IMR-90 (cell line): ENCODE results near the gene PLXND1. TPM values are rescaled to one million over a fixed set of nuclear protein-coding genes. Genes with fewer than 3 reads are reported as not detected.

Experiments
- ATAC-seq: fragments of 200-7000 bp; cut with Tn5 transposase; 2 replicates; pipeline ENCODE4 v1.9.1; 2020; ENCODE audit warnings: low read depth, mild to moderate bottlenecking, moderate library complexity
- BruUV-seq: library from RNA; stranded (reverse); fragments of 400-500 nt; replicated peaks from 2 replicates; lab custom pipeline; 2021; lab: Mats Ljungman, UMichigan
- CTCF ChIA-PET: fragments of 300-600 bp; formaldehyde crosslinking; extraction: SDS; loops from one replicate; lab custom pipeline; 2021; ENCODE audit warnings: antibody characterized with exemption; lab: Yijun Ruan, JAX
- POLR2A ChIA-PET: fragments of 300-600 bp; sonication (Branson Sonifier 250); formaldehyde crosslinking; loops from one replicate; lab custom pipeline; 2022; ENCODE audit warnings: antibody characterized with exemption; ENCODE audit not compliant: unreplicated experiment; lab: Charles Lee
- DNase-seq: peaks from one replicate; pipeline ENCODE4 v3.0.0; 2013
- H2AFZ ChIP-seq: replicated peaks from 2 replicates; pipeline ENCODE3; 2013; ENCODE audit warnings: low read length, mild to moderate bottlenecking; ENCODE audit not compliant: poor library complexity
- H2AK5ac ChIP-seq: 2 replicates; pipeline ENCODE4 v1.6.1; 2013; ENCODE audit warnings: low read depth, low read length, inconsistent platforms
- H2AK9ac ChIP-seq: replicated peaks from 2 replicates; pipeline ENCODE3; 2013; ENCODE audit warnings: mild to moderate bottlenecking, low read depth, low read length, moderate library complexity; ENCODE audit not compliant: poor library complexity
- H2BK120ac ChIP-seq: 2 replicates; pipeline ENCODE4 v1.6.1; 2013; ENCODE audit warnings: low read depth, low read length, inconsistent platforms
- H2BK15ac ChIP-seq: 3 replicates; pipeline ENCODE4 v1.6.1; 2013; ENCODE audit warnings: low read depth, low read length, inconsistent platforms
- H2BK20ac ChIP-seq: 2 replicates; pipeline ENCODE4 v1.6.1; 2013; ENCODE audit warnings: low read depth, mild to moderate bottlenecking, inconsistent platforms, low read length, moderate library complexity
- H2BK5ac ChIP-seq: 2 replicates; pipeline ENCODE4 v1.6.1; 2013; ENCODE audit warnings: mild to moderate bottlenecking, low read depth, low read length, inconsistent platforms; ENCODE audit not compliant: poor library complexity, severe bottlenecking
- H3K14ac ChIP-seq: replicated peaks from 2 replicates; pipeline ENCODE4 v1.6.1; 2013; ENCODE audit warnings: low read depth, low read length, inconsistent platforms
- H3K18ac ChIP-seq: 2 replicates; pipeline ENCODE4 v1.6.1; 2013; ENCODE audit warnings: low read depth, low read length, control low read depth
- H3K23ac ChIP-seq: 2 replicates; pipeline ENCODE4 v1.6.1; 2013; ENCODE audit warnings: low read depth, low read length, inconsistent platforms
- H3K27ac ChIP-seq: 2 replicates; pipeline ENCODE4 v1.5.1; 2013; ENCODE audit warnings: mild to moderate bottlenecking, control low read depth, low read length; ENCODE audit not compliant: insufficient read depth
- H3K27me3 ChIP-seq: 2 replicates; pipeline ENCODE4 v1.6.1; 2013; ENCODE audit warnings: low read length; ENCODE audit not compliant: control insufficient read depth, insufficient read depth
- H3K36me3 ChIP-seq: 2 replicates; pipeline ENCODE4 v1.6.1; 2013; ENCODE audit warnings: low read length, mixed read lengths; ENCODE audit not compliant: control insufficient read depth, insufficient read depth
- H3K4ac ChIP-seq: 2 replicates; pipeline ENCODE4 v1.6.1; 2013; ENCODE audit warnings: low read depth, low read length, inconsistent platforms
- H3K4me1 ChIP-seq: 2 replicates; pipeline ENCODE4 v1.6.1; 2013; ENCODE audit warnings: low read length, mixed read lengths; ENCODE audit not compliant: control insufficient read depth, insufficient read depth
- H3K4me2 ChIP-seq: 2 replicates; pipeline ENCODE4 v1.6.1; 2013; ENCODE audit warnings: low read depth, mild to moderate bottlenecking, control low read depth, low read length, moderate library complexity
- H3K4me3 ChIP-seq: 2 replicates; pipeline ENCODE4 v1.5.1; 2013; ENCODE audit warnings: low read depth, mild to moderate bottlenecking, control low read depth, low read length, moderate library complexity; ENCODE audit not compliant: insufficient read depth
- H3K56ac ChIP-seq: 2 replicates; pipeline ENCODE4 v1.6.1; 2013; ENCODE audit warnings: low read length, inconsistent platforms; ENCODE audit not compliant: insufficient read depth; ENCODE audit errors: extremely low read depth
- H3K79me1 ChIP-seq, 2 experiments: 2 replicates each; pipeline ENCODE4 v1.6.1; 2013; ENCODE audit warnings: low read length in 2 of 2, inconsistent platforms in 1 of 2, low read depth in 1 of 2
- H3K9ac ChIP-seq: 2 replicates; pipeline ENCODE4 v1.6.1; 2013; ENCODE audit warnings: low read depth, low read length, control low read depth
- H3K9me1 ChIP-seq: 2 replicates; pipeline ENCODE4 v1.6.1; 2013; ENCODE audit warnings: low read length, inconsistent platforms; ENCODE audit not compliant: insufficient read depth
- H3K9me3 ChIP-seq: 2 replicates; pipeline ENCODE4 v1.6.1; 2013; ENCODE audit warnings: low read length; ENCODE audit not compliant: control insufficient read depth, insufficient read depth
- H4K20me1 ChIP-seq: 2 replicates; pipeline ENCODE4 v1.6.1; 2013; ENCODE audit warnings: low read length, inconsistent platforms; ENCODE audit not compliant: insufficient read depth
- H4K5ac ChIP-seq: 2 replicates; pipeline ENCODE4 v1.6.1; 2013; ENCODE audit warnings: mild to moderate bottlenecking, low read depth, low read length, control low read depth
- H4K8ac ChIP-seq, 2 experiments: 2 replicates each; pipeline ENCODE4 v1.6.1; 2013; ENCODE audit warnings: low read depth in 2 of 2, low read length in 2 of 2, control low read depth in 1 of 2, inconsistent platforms in 1 of 2
- H4K91ac ChIP-seq: 2 replicates; pipeline ENCODE4 v1.6.1; 2013; ENCODE audit warnings: low read depth, low read length, inconsistent platforms; ENCODE audit not compliant: insufficient read depth
- BHLHE40 ChIP-seq: fragments of 150-350 bp; IDR thresholded peaks from 2 replicates; pipeline ENCODE4 v1.6.1; 2016; ENCODE audit warnings: mild to moderate bottlenecking, low read depth, low read length
- CHD1 ChIP-seq: IDR thresholded peaks from 2 replicates; pipeline ENCODE4 v1.6.1; 2012; ENCODE audit warnings: low read depth, low read length, improper control_type of control experiment
- ELK1 ChIP-seq: fragments of 150-350 bp; IDR thresholded peaks from 2 replicates; pipeline ENCODE4 v1.6.1; 2016; ENCODE audit warnings: low read depth, mild to moderate bottlenecking, low read length, moderate library complexity, borderline replicate concordance
- FOS ChIP-seq: fragments of 150-350 bp; IDR thresholded peaks from 2 replicates; pipeline ENCODE4 v1.6.1; 2016; ENCODE audit warnings: low read depth, low read length
- MAFK ChIP-seq: IDR thresholded peaks from 2 replicates; pipeline ENCODE4 v1.6.1; 2012; ENCODE audit warnings: low read depth, low read length, improper control_type of control experiment
- MAZ ChIP-seq: IDR thresholded peaks from 2 replicates; pipeline ENCODE4 v1.6.1; 2012; ENCODE audit warnings: low read depth, mild to moderate bottlenecking, low read length, improper control_type of control experiment, moderate library complexity, borderline replicate concordance
- MXI1 ChIP-seq: IDR thresholded peaks from 2 replicates; pipeline ENCODE4 v1.6.1; 2012; ENCODE audit warnings: low read depth, mild to moderate bottlenecking, low read length, moderate library complexity, borderline replicate concordance
- NFE2L2 ChIP-seq: fragments of 150-350 bp; IDR thresholded peaks from 2 replicates; pipeline ENCODE4 v1.6.1; 2016; ENCODE audit warnings: low read depth, mild to moderate bottlenecking, low read length
- POLR2A ChIP-seq: IDR thresholded peaks from 2 replicates; pipeline ENCODE4 v1.6.1; 2012; ENCODE audit warnings: mild to moderate bottlenecking, low read depth, low read length
- RCOR1 ChIP-seq: IDR thresholded peaks from 2 replicates; pipeline ENCODE4 v1.6.1; 2012; ENCODE audit warnings: mild to moderate bottlenecking, low read length, improper control_type of control experiment; ENCODE audit not compliant: insufficient replicate concordance
- RFX5 ChIP-seq: IDR thresholded peaks from 2 replicates; pipeline ENCODE4 v1.8.0; 2012; ENCODE audit warnings: low read depth, mild to moderate bottlenecking, low read length, moderate library complexity
- SMC3 ChIP-seq: fragments of 150-350 bp; IDR thresholded peaks from 2 replicates; pipeline ENCODE4 v1.6.1; 2016; ENCODE audit warnings: low read depth, mild to moderate bottlenecking, antibody characterized with exemption, low read length, moderate library complexity
- WGBS, 2 experiments: methylation state at CpG; one replicate each; pipeline versions ENCODE4 v1.1.5 to v1.1.7; 2013; ENCODE audit warnings: missing lambda C conversion rate in 2 of 2; ENCODE audit not compliant: insufficient read length in 1 of 2; ENCODE audit errors: extremely low coverage in 2 of 2; 5-methylcytosine and 5-hydroxymethylcytosine counted together
- dilution Hi-C: fragments of 300-500 bp; cut with HindIII; formaldehyde crosslinking; loops from one replicate; pipeline ENCODE4 v1.14.3; 2018; ENCODE audit warnings: low sequenced_read_pairs; ENCODE audit not compliant: unreplicated experiment
- in situ Hi-C: fragments of 300-500 bp; cut with MboI; formaldehyde crosslinking; loops from 3 replicates; pipeline ENCODE4 v1.14.3; 2019; ENCODE audit warnings: low sequenced_read_pairs, inconsistent platforms, mixed read lengths
- intact Hi-C: fragments of 100-400 bp; cut with micrococcal nuclease; formaldehyde crosslinking; loops from 2 replicates; pipeline ENCODE4 v1.10.0; 2022
- polyA plus RNA-seq, 3 experiments: library from polyadenylated mRNA; depleted of rRNA; stranded (reverse); fragments of >200 nt; gene quantifications; 2 replicates each; pipeline ENCODE4 v1.2.3, GENCODE V29; 2012; ENCODE audit warnings: low replicate concordance in 1 of 3
- total RNA-seq: library from RNA; depleted of rRNA; stranded (reverse); fragments of >200 nt; gene quantifications from 2 replicates; pipeline ENCODE4 v1.2.3, GENCODE V29; 2012
- TF ChIP-seq, protein P1 (sequence below): conservative IDR thresholded peaks from 2 replicates; pipeline ENCODE4 v1.5.1; 2012; ENCODE audit warnings: mild to moderate bottlenecking, low read depth, low read length, improper control_type of control experiment
- TF ChIP-seq, protein P2 (sequence below): fragments of 150-350 bp; IDR thresholded peaks from 2 replicates; pipeline ENCODE4 v1.6.1; 2017; ENCODE audit warnings: mild to moderate bottlenecking, antibody characterized with exemption, low read length, low read depth

The PLXND1 gene
- total and polyA plus RNA-seq, 2 of the 4 experiments (the other 2 are of a cell fraction), result 19.2 to 67.1 TPM

DNA sequence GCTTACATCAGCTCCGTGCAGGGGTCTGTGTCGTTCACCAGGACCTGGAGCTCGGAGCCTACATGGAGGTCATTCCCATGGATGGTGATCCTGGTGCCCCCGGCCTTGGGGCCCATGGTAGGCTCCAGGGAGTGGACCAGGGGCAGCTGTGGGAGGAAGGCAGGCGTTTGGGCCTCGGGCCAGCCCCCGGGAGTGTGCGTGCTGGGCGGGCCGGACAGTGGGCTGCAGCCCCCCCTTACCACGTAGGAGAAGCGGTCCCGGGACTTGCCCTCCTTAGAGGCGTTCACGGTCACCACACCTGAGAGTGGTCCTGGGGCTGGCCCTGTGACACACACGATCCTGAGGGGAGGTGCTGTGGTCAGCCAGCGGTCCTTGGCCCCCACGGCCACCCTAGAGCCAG lies 33.9 kb downstream of the PLXND1 start:
- H3K23ac ChIP-seq, result no peak overlapping the region
- no peak for DNase-seq
- H3K18ac ChIP-seq, result no peak overlapping the region
- peaks cover 4% of the 10 kb centered on the region; the same call in 1 of the 2 replicates for H3K4me1 ChIP-seq
- no peak overlapping the region for H2BK5ac ChIP-seq
- H2BK120ac ChIP-seq, result no peak overlapping the region
- H3K9me1 ChIP-seq, result no peaks in the 10 kb centered on the region
- no peak overlapping the region for H4K5ac ChIP-seq
- H3K79me1 ChIP-seq, result no peaks in the 10 kb centered on the region; a peak in 1 of 4 replicates
- H3K27ac ChIP-seq, result no peak overlapping the region
- intact Hi-C loops, result no loop called here
- no peak overlapping the region for H3K4me3 ChIP-seq
- H2AFZ ChIP-seq, result no peak overlapping the region
- H3K14ac ChIP-seq, result no peak overlapping the region
- no peak overlapping the region for H3K4me2 ChIP-seq
- H4K8ac ChIP-seq, result no peak overlapping the region
- dilution Hi-C loops, result no loop called here
- no peak overlapping the region for H3K9ac ChIP-seq
- no peaks in the 10 kb centered on the region for H4K20me1 ChIP-seq
- no peak overlapping the region for H3K56ac ChIP-seq
- TF ChIP-seq FOS, result no peak
- no peak for TF ChIP-seq SMC3
- no peak for TF ChIP-seq BHLHE40
- TF ChIP-seq NFE2L2, result no peak
- TF ChIP-seq, protein P1, sequence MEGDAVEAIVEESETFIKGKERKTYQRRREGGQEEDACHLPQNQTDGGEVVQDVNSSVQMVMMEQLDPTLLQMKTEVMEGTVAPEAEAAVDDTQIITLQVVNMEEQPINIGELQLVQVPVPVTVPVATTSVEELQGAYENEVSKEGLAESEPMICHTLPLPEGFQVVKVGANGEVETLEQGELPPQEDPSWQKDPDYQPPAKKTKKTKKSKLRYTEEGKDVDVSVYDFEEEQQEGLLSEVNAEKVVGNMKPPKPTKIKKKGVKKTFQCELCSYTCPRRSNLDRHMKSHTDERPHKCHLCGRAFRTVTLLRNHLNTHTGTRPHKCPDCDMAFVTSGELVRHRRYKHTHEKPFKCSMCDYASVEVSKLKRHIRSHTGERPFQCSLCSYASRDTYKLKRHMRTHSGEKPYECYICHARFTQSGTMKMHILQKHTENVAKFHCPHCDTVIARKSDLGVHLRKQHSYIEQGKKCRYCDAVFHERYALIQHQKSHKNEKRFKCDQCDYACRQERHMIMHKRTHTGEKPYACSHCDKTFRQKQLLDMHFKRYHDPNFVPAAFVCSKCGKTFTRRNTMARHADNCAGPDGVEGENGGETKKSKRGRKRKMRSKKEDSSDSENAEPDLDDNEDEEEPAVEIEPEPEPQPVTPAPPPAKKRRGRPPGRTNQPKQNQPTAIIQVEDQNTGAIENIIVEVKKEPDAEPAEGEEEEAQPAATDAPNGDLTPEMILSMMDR, result no peak
- TF ChIP-seq, protein P2, sequence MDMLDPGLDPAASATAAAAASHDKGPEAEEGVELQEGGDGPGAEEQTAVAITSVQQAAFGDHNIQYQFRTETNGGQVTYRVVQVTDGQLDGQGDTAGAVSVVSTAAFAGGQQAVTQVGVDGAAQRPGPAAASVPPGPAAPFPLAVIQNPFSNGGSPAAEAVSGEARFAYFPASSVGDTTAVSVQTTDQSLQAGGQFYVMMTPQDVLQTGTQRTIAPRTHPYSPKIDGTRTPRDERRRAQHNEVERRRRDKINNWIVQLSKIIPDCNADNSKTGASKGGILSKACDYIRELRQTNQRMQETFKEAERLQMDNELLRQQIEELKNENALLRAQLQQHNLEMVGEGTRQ, result no peak
- no peak for TF ChIP-seq CHD1
- no peak for TF ChIP-seq RFX5
- TF ChIP-seq MAZ, result no peak
- no peak for TF ChIP-seq RCOR1
- TF ChIP-seq MXI1, result no peak
- no peak for TF ChIP-seq POLR2A
- no peak for TF ChIP-seq ELK1
- TF ChIP-seq MAFK, result no peak
- H2AK5ac ChIP-seq, result no peak overlapping the region
- H2BK20ac ChIP-seq, result no peak overlapping the region
- no peaks in the 10 kb centered on the region for H3K9me3 ChIP-seq
- no TSS peak for BruUV-seq
- H2BK15ac ChIP-seq, result no peak overlapping the region
- CTCF ChIA-PET, result no interaction called here
- in situ Hi-C loops, result no loop called here
- ATAC-seq, result no peak
- POLR2A ChIA-PET, result no interaction called here
- no peak overlapping the region for H4K91ac ChIP-seq
- no peak overlapping the region for H3K4ac ChIP-seq
- 84% methylated on average over 11 of the region's 18 CpGs; no CpG with 5 or more reads in 1 of the 2 experiments for WGBS, 2 experiments
- H3K27me3 ChIP-seq, result no peaks in the 10 kb centered on the region
- H2AK9ac ChIP-seq, result no peak overlapping the region
- H3K36me3 ChIP-seq, result peaks cover 35% of the 10 kb centered on the region
